ENCODE results near the gene HSPA4. TPM values are rescaled to one million over a fixed set of nuclear protein-coding genes. Genes with fewer than 3 reads are reported as not detected.

The HSPA4 gene
- total RNA-seq, 1 experiment from 2014 or later: 70.6 TPM

GRCh38 chr5:133088064-133088463, 36.3 kb downstream of the HSPA4 start:
- POLR2A ChIA-PET (ENCODE audit: unreplicated experiment): no interaction called here
- H3K79me2 ChIP-seq (ENCODE audit: low read length): peaks cover 5% of the 10 kb centered on the region; the same call in 1 of the 2 replicates

GRCh38 chr5:133091034-133091433, 39.2 kb downstream of the HSPA4 start:
- Histone ChIP-seq H3K79me2 (ENCODE audit: low read length) (no peaks in the 10 kb centered on the region), H4K20me1 (ENCODE audit: low read length) (no peaks in the 10 kb centered on the region), H3K27ac (ENCODE audit: low read length) (no peak overlapping the region), H3K27me3 (ENCODE audit: low read length) (no peaks in the 10 kb centered on the region), H3K9me2 (replicated peaks; ENCODE audit: low read length) (no peaks in the 10 kb centered on the region), H3K4me1 (ENCODE audit: insufficient read depth, low read length) (no peaks in the 10 kb centered on the region), H3F3A (ENCODE audit: low read length, unreplicated experiment) (no peaks in the 10 kb centered on the region), H3K4me3 (ENCODE audit: low read length) (no peak overlapping the region), H3K4me2 (ENCODE audit: low read length) (no peak overlapping the region), H3K9ac (ENCODE audit: low read length) (no peak overlapping the region), H3K36me3 (ENCODE audit: low read depth, low read length) (peaks cover 49% of the 10 kb centered on the region), H2AFZ (ENCODE audit: low read length) (no peak overlapping the region), H3K9me3 (ENCODE audit: low read length) (no peaks in the 10 kb centered on the region)
- ChIA-PET POLR2A (ENCODE audit: unreplicated experiment) (no interaction called here), CTCF (no interaction called here)
- intact Hi-C loops (cut with micrococcal nuclease): no loop called here
- DNase-seq (no peak), ATAC-seq (no peak)
- BruUV-seq (replicated peaks): no TSS peak
- no peak for TF ChIP-seq EZH2 (IDR thresholded peaks at IDR 0.05; ENCODE audit: low read length, unreplicated experiment)
- no peak for TF ChIP-seq CTCF (conservative IDR thresholded peaks at IDR 0.05; ENCODE audit: low read depth, low read length)
- no peak for TF ChIP-seq EZH2phosphoT487 (IDR thresholded peaks at IDR 0.05; ENCODE audit: borderline replicate concordance, low read length)

More at GRCh38 chr5:133088064-133088463, 36.3 kb downstream of the HSPA4 start:
- Histone ChIP-seq H3K27ac (ENCODE audit: low read length) (no peak overlapping the region), H3K4me3 (ENCODE audit: low read length) (no peak overlapping the region), H3K4me2 (ENCODE audit: low read length) (no peak overlapping the region), H4K20me1 (ENCODE audit: low read length) (no peaks in the 10 kb centered on the region), H3K4me1 (ENCODE audit: insufficient read depth, low read length) (no peaks in the 10 kb centered on the region), H3K9me3 (ENCODE audit: low read length) (no peaks in the 10 kb centered on the region), H3K9ac (ENCODE audit: low read length) (no peak overlapping the region), H2AFZ (ENCODE audit: low read length) (no peak overlapping the region), H3K9me2 (replicated peaks; ENCODE audit: low read length) (no peaks in the 10 kb centered on the region), H3K27me3 (ENCODE audit: low read length) (no peaks in the 10 kb centered on the region), H3F3A (ENCODE audit: low read length, unreplicated experiment) (no peaks in the 10 kb centered on the region), H3K36me3 (ENCODE audit: low read depth, low read length) (peaks cover 48% of the 10 kb centered on the region)
- ATAC-seq (no peak), DNase-seq (no peak)
- TF ChIP-seq EZH2phosphoT487 (IDR thresholded peaks at IDR 0.05; ENCODE audit: borderline replicate concordance, low read length): no peak
- TF ChIP-seq EZH2 (IDR thresholded peaks at IDR 0.05; ENCODE audit: low read length, unreplicated experiment): no peak
- TF ChIP-seq CTCF (conservative IDR thresholded peaks at IDR 0.05; ENCODE audit: low read depth, low read length): no peak
- CTCF ChIA-PET: no interaction called here
- intact Hi-C loops (cut with micrococcal nuclease): no loop called here
- no TSS peak for BruUV-seq (replicated peaks)

- H3K9me3 ChIP-seq (ENCODE audit: low read length): no peaks in the 10 kb centered on the region
- H3K79me2 ChIP-seq (ENCODE audit: low read length): no peaks in the 10 kb centered on the region
- no peak for DNase-seq
- H3K9ac ChIP-seq (ENCODE audit: low read length): no peak overlapping the region
- no peaks in the 10 kb centered on the region for H3K4me1 ChIP-seq (ENCODE audit: insufficient read depth, low read length)
- H3F3A ChIP-seq (ENCODE audit: low read length, unreplicated experiment): no peaks in the 10 kb centered on the region
- no peak for ATAC-seq
- intact Hi-C loops (cut with micrococcal nuclease): no loop called here
- POLR2A ChIA-PET (ENCODE audit: unreplicated experiment): no interaction called here
- peaks cover 29% of the 10 kb centered on the region for H3K36me3 ChIP-seq (ENCODE audit: low read depth, low read length)
- H3K4me3 ChIP-seq (ENCODE audit: low read length): no peak overlapping the region
- H4K20me1 ChIP-seq (ENCODE audit: low read length): no peaks in the 10 kb centered on the region
- no peak for TF ChIP-seq EZH2 (IDR thresholded peaks at IDR 0.05; ENCODE audit: low read length, unreplicated experiment)
- TF ChIP-seq CTCF (conservative IDR thresholded peaks at IDR 0.05; ENCODE audit: low read depth, low read length): no peak
- no peak for TF ChIP-seq EZH2phosphoT487 (IDR thresholded peaks at IDR 0.05; ENCODE audit: borderline replicate concordance, low read length)
- H3K27me3 ChIP-seq (ENCODE audit: low read length): no peaks in the 10 kb centered on the region
- H3K9me2 ChIP-seq (replicated peaks; ENCODE audit: low read length): no peaks in the 10 kb centered on the region
- CTCF ChIA-PET: interaction anchor here (0.6 kb wide), 1 partner anchor 142 kb away, joined by 3 read pairs; no protein-coding TSS in a partner anchor
- H3K27ac ChIP-seq (ENCODE audit: low read length): no peak overlapping the region
- H3K4me2 ChIP-seq (ENCODE audit: low read length): no peak overlapping the region
- H2AFZ ChIP-seq (ENCODE audit: low read length): no peak overlapping the region
- BruUV-seq (replicated peaks): no TSS peak
Measured at GRCh38 chr5:133106343-133106742, 54.5 kb downstream of the HSPA4 start.
